ENCODE data around the gene SEMA4G. TPM values are rescaled to one million over a fixed set of nuclear protein-coding genes. Genes with fewer than 3 reads are reported as not detected.
A peak's percentile ranks its signal among the peaks of the same experiment; 100 is the strongest.

Gene SEMA4G
- total RNA-seq (2014; rRNA removed; shearing (Covaris generic)), result 2.5 and 3.0 TPM in 2 replicates

DNA sequence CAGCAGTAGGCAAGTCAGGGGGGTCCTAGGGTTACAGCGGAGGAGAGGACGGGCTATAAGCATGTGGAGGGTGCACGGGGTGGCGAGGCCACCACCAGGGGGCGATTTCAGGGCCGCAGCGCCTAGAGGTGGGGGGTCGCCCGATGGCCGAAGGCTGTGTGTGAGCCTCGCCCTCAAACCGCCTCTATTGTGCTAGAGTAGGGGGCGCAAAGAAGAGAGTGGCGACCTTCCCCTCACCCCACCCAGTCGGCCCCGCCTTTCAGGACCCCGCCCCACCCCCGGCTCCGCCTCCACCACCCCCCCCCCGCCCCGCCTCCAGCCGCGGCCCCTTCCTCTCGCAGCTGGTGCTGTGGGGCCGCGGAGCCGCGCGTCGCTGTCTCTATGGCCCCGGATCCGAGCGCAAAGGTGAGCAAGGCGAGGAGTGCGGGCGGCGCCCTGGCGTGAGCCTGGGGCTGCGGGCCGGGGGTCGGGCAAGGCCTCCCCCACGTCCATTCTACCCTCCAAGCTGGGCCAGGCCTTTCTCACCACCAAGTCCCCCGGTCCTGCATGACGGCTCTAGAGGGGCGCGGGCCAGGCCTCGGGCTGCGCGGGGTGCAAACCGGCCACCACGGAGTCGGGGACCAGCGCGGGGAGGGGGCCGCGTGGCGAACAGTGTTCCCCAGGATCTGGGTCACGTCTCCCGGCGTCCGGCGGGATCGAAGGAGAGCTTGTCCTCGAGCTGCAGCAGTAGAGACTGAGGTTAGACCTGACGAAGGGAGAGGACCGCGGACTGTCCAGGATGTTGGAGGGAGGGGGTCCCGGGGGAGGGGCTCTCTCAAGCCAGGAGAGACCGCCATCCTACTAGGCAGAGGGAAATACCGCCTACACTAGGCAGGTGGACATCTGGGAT lies at the start of gene SEMA4G:
SEMA4G (plus strand) TSS at position 318 of the 889 bp plus-strand sequence. CDS start 3,409 bp downstream, outside the sequence.
- DNase-seq, result peak; percentile 71 to 78
- Histone ChIP-seq H3K4me1 (peaks cover 4% of the 10 kb centered on the region), H3K27ac (no peak within 1 kb of the TSS)

GRCh38 chr10:100923580-100923979 lies 45.7 kb upstream of the SEMA4G start:
- peaks cover 95% of the 10 kb centered on the region for H3K36me3 ChIP-seq
- peaks cover 17% of the 10 kb centered on the region for H3K4me1 ChIP-seq

More for the DNA sequence above, at the start of gene SEMA4G:
- Histone ChIP-seq H3K4me3 (peak within 1 kb of the TSS; percentile 58), H3K36me3 (peaks cover 26% of the 10 kb centered on the region), H3K27me3 (no peaks in the 10 kb centered on the region), H3K9me3 (replicated peaks) (no peaks in the 10 kb centered on the region)

DNA sequence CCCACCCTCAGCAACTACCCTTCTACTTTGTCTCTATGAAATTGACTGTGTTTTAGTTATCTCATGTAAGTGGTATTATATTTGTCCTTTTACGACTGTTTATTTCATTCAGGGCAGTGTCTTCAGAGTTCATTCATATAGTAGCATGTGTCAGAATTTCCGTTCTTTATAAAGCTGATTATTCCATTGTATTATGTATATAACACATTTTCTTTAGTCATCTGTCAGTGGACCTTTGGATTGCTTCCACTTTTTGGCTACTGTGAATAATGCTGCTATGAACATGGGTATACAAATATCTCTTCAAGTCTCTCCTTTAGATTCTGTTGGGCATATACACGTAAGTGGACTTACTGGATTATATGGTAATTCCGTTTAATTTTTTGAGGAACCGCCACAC lies 42.0 kb upstream of the SEMA4G start:
- peaks cover 97% of the 10 kb centered on the region for H3K36me3 ChIP-seq
- no peak overlapping the region for H3K27ac ChIP-seq
- no peaks in the 10 kb centered on the region for H3K27me3 ChIP-seq
- no peak overlapping the region for H3K4me3 ChIP-seq
- H3K9me3 ChIP-seq (replicated peaks), result no peaks in the 10 kb centered on the region; the same call in 1 of the 2 replicates
- no peak for DNase-seq
- H3K4me1 ChIP-seq, result peaks cover 10% of the 10 kb centered on the region

More at GRCh38 chr10:100923580-100923979, 45.7 kb upstream of the SEMA4G start:
- DNase-seq, result no peak
- H3K27ac ChIP-seq, result no peak overlapping the region
- H3K4me3 ChIP-seq, result no peak overlapping the region
- no peaks in the 10 kb centered on the region for H3K27me3 ChIP-seq
- no peaks in the 10 kb centered on the region for H3K9me3 ChIP-seq (replicated peaks)

DNA sequence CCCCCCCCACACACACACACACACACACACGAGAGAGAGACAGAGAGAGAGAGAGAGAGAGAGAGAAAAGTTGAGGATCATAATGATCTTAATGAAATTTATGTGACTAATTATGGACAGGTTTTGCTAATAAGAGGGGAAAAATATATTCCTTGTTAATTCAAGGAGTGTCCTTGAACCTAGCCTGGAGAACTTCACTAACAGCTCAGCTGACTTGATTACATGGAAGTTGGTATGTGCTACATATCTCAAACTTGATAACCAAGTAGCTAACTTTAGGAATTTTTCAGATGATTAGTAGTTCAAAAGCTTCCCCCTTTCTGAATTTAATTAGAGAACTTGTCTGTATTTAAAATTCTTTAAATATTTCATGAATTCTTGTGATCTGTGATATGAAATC lies 41.3 kb upstream of the SEMA4G start:
- DNase-seq, result no peak
- Histone ChIP-seq H3K36me3 (peaks cover 97% of the 10 kb centered on the region), H3K9me3 (replicated peaks) (no peaks in the 10 kb centered on the region; the same call in 1 of the 2 replicates)

GRCh38 chr10:100930368-100930767 lies 38.9 kb upstream of the SEMA4G start:
- Histone ChIP-seq H3K4me3 (no peak overlapping the region), H3K27ac (no peak overlapping the region), H3K4me1 (peaks cover 3% of the 10 kb centered on the region), H3K9me3 (replicated peaks) (no peaks in the 10 kb centered on the region; the same call in 1 of the 2 replicates), H3K27me3 (no peaks in the 10 kb centered on the region), H3K36me3 (peaks cover 97% of the 10 kb centered on the region)
- no peak for DNase-seq

More for the DNA sequence above, 41.3 kb upstream of the SEMA4G start:
- H3K4me3 ChIP-seq, result no peak overlapping the region
- H3K27ac ChIP-seq, result no peak overlapping the region
- H3K27me3 ChIP-seq, result no peaks in the 10 kb centered on the region
- peaks cover 10% of the 10 kb centered on the region for H3K4me1 ChIP-seq

DNA sequence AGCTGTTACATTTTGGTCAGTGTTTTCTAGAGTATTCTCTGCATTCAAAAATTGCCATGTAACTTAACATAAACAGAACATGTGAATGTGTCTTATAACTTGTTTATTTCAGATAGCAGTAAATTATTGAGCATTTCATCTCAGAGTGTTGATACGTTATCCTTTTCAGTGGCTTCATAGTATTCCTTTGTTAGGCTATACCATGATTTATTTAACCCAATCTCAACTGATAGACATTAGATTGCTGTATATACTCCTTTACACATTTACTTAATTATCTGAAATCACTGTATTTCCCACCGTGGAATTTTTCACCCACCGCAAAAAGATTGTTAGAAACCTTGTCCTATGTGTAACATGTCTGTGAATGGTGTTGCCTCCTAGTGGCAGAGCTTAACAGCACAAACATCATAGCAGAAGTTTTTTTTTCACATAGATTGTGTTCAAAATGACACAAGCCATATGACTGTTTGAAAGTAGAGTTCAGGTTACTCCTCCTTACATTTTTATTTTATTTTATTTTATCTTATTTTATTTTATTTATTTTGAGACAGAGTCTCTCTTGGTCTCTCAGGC lies 35.1 kb upstream of the SEMA4G start:
- no peak overlapping the region for H3K4me3 ChIP-seq
- H3K36me3 ChIP-seq, result peaks cover 99% of the 10 kb centered on the region
- H3K27ac ChIP-seq, result no peak overlapping the region
- peak in 1 of 2 experiments; percentile 62 for DNase-seq
- no peaks in the 10 kb centered on the region for H3K4me1 ChIP-seq
- H3K9me3 ChIP-seq (replicated peaks), result no peaks in the 10 kb centered on the region; the same call in 1 of the 2 replicates
- no peaks in the 10 kb centered on the region for H3K27me3 ChIP-seq

DNA sequence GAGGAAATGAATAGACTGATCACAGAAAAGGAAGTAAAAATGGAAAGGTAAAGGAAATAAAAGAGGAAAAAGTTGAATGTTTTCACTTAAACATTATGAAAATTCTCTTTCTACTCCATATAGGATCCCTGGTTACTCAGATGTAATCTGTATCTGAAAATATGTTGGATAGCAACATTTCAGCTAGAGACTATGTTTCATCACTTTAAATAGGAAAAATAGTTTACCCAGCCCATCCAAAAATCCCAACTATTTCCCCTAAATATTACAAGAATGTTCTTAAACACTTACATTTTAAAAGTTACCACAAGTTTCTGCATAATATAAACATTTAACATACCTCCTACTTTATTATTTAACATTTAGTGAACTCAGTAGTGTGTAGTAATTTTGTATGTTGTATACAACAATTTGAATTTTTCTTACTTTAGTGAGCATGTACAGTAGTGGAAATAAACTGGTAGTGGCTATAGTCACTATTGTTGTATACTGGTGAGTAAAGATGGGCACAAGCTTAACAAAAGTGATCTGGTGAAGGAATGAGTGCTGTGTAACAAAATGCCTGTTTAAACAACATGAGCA lies 29.4 kb upstream of the SEMA4G start:
- Histone ChIP-seq H3K36me3 (peaks cover 95% of the 10 kb centered on the region), H3K27me3 (no peaks in the 10 kb centered on the region), H3K4me3 (no peak overlapping the region), H3K9me3 (replicated peaks) (no peaks in the 10 kb centered on the region), H3K4me1 (no peaks in the 10 kb centered on the region), H3K27ac (no peak overlapping the region)
- DNase-seq, result no peak

GRCh38 chr10:100942229-100942628 lies 27.1 kb upstream of the SEMA4G start:
- no peaks in the 10 kb centered on the region for H3K27me3 ChIP-seq
- peaks cover 95% of the 10 kb centered on the region for H3K36me3 ChIP-seq

DNA sequence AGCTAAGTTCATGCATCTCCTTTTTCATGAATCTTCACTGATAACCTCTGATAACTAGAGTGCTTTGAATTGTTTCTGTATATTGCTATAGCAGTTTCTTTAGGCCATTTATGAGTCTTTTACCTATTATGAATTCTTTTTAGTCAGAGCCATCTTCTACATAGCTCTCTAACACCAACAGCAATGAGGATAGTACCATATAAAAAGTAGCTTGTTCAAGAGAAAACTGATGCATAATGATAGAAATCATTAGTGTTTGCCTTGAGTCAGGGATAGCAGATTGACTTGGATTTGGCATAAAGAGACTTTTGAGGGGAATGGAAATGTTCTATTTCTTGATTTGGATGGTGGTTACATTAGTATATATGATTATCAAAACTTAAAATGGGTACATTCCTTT lies 25.8 kb upstream of the SEMA4G start:
- DNase-seq, result no peak
- Histone ChIP-seq H3K27ac (no peak overlapping the region), H3K4me3 (no peak overlapping the region), H3K4me1 (peaks cover 10% of the 10 kb centered on the region), H3K27me3 (no peaks in the 10 kb centered on the region), H3K36me3 (peaks cover 96% of the 10 kb centered on the region), H3K9me3 (replicated peaks) (no peaks in the 10 kb centered on the region)

More at GRCh38 chr10:100942229-100942628, 27.1 kb upstream of the SEMA4G start:
- H3K4me3 ChIP-seq, result no peak overlapping the region
- no peaks in the 10 kb centered on the region for H3K4me1 ChIP-seq
- no peak for DNase-seq
- no peaks in the 10 kb centered on the region for H3K9me3 ChIP-seq (replicated peaks)
- H3K27ac ChIP-seq, result no peak overlapping the region

DNA sequence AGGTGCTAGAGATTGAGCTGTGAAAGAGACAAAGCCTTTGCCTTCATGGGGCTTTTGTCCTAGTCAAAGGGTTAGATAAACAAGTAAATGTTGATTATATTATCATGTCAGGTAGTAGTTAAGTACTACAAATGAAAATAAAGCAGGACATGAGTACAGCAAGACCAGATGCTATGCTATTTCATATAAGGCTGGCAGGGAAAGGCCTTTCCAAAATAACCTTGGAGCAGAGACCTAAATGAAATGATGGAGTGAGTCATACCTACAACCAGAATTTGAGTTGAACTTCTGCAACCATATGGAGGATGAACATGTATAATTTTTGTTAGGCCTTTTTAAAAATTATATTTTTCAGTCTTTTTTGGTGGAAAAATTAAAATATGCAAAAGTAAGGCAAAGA lies 23.6 kb upstream of the SEMA4G start:
- peaks cover 18% of the 10 kb centered on the region for H3K4me1 ChIP-seq
- peaks cover 99% of the 10 kb centered on the region for H3K36me3 ChIP-seq
- DNase-seq, result no peak
- no peak overlapping the region for H3K4me3 ChIP-seq
- no peaks in the 10 kb centered on the region for H3K27me3 ChIP-seq
- no peak overlapping the region for H3K27ac ChIP-seq
- H3K9me3 ChIP-seq (replicated peaks), result no peaks in the 10 kb centered on the region

DNA sequence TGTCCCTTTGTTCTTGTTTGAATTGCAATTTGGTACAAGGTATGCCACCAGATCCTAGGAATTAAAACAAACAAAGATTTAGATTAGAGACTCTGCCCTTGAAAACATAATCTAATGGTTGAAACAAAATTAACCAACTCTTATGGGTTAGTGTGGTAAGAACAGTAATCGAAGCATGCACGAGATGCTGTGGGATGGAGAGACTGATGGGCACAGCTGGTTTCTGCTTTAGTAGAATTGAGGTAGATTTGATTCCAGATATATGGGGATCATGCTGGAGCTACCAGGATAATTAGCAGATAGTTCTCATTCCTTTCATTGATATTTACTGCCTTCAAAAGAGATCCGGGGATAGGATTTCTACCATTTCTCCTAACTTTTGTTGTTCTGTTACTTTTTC lies 20.4 kb upstream of the SEMA4G start:
- Histone ChIP-seq H3K27ac (peak overlapping the region; percentile 23; the same call in 1 of the 2 replicates), H3K27me3 (no peaks in the 10 kb centered on the region), H3K4me1 (peaks cover 18% of the 10 kb centered on the region), H3K9me3 (replicated peaks) (no peaks in the 10 kb centered on the region), H3K4me3 (no peak overlapping the region), H3K36me3 (peaks cover 100% of the 10 kb centered on the region)
- DNase-seq, result peak; percentile 66 to 71

GRCh38 chr10:100960251-100960650 lies 9.1 kb upstream of the SEMA4G start:
- Histone ChIP-seq H3K4me1 (no peaks in the 10 kb centered on the region), H3K9me3 (replicated peaks) (no peaks in the 10 kb centered on the region), H3K4me3 (no peak overlapping the region), H3K27me3 (no peaks in the 10 kb centered on the region), H3K36me3 (peaks cover 94% of the 10 kb centered on the region), H3K27ac (no peak overlapping the region)
- DNase-seq, result no peak

- Histone ChIP-seq H3K4me3 (no peak overlapping the region), H3K36me3 (peaks cover 93% of the 10 kb centered on the region), H3K27me3 (no peaks in the 10 kb centered on the region), H3K27ac (no peak overlapping the region), H3K9me3 (replicated peaks) (no peaks in the 10 kb centered on the region), H3K4me1 (no peaks in the 10 kb centered on the region)
- DNase-seq, result no peak
Observed at GRCh38 chr10:100962351-100963080, 6.8 kb upstream of the SEMA4G start.

DNA sequence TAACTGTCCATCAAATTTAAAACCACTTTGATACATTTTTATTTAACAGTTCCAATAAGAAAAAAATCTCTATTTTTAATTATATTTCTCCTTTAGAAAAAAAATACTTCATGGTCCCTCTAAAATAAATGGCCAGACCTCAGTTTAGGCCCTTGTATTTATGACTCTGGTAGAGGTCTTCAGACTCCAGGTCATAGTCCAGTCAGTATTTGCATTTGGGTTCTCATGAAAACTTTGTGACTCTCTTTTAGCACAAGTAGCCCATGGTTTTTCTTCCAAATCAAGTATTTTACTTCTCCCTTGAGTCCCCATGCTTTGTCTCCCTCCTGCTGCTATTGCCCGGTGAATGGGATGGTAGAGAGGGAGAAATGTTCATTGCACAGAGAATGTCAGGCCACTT lies 5.5 kb upstream of the SEMA4G start:
- Histone ChIP-seq H3K36me3 (peaks cover 80% of the 10 kb centered on the region), H3K4me3 (no peak overlapping the region), H3K9me3 (replicated peaks) (no peaks in the 10 kb centered on the region), H3K4me1 (peaks cover 2% of the 10 kb centered on the region), H3K27me3 (no peaks in the 10 kb centered on the region), H3K27ac (no peak overlapping the region)
- no peak for DNase-seq

Data from SJCRH30 (cell line).